Cardiac muscle cell (in vitro differentiated cells and primary cell): Measurements from ENCODE around the gene SLC39A8. TPM values are rescaled to one million over a fixed set of nuclear protein-coding genes. Genes with fewer than 3 reads are reported as not detected.
"Not testable (repeated sequence)": the region's sequence is repeated elsewhere in the genome, so short reads cannot be mapped to it uniquely, and the experiment has no call there.

Experiments
- DNase-seq, 2 donors: peaks; one replicate each; pipeline versions ENCODE4 v3.0.0 to v3.0.0-alpha.2; 2010 to 2017; ENCODE audit warnings: low read depth in 1 of 2, low spot score in 1 of 2
- H3K27ac ChIP-seq: fragments of 200-600 bp; sonication (generic); 2 replicates; pipeline ENCODE4 v1.5.1; 2016
- H3K27me3 ChIP-seq: fragments of 200-600 bp; sonication (generic); 2 replicates; pipeline ENCODE4 v1.6.0; 2016; ENCODE audit warnings: control low read depth
- H3K36me3 ChIP-seq: fragments of 200-600 bp; sonication (generic); 2 replicates; pipeline ENCODE4 v1.5.1; 2016; ENCODE audit warnings: control low read depth
- H3K4me1 ChIP-seq: fragments of 200-600 bp; sonication (generic); 2 replicates; pipeline ENCODE4 v1.8.1; 2017; ENCODE audit warnings: low read depth, mild to moderate bottlenecking, mixed run types
- H3K4me3 ChIP-seq: fragments of 200-600 bp; sonication (generic); 2 replicates; pipeline ENCODE4 v1.5.1; 2016; ENCODE audit warnings: mild to moderate bottlenecking
- H3K9me3 ChIP-seq: fragments of 200-600 bp; sonication (generic); 2 replicates; pipeline ENCODE4 v1.5.1; 2017; ENCODE audit warnings: low read depth, mild to moderate bottlenecking, control low read depth
- polyA plus RNA-seq: library from polyadenylated mRNA; unstranded; fragments of >200 nt; fragmentation: Nextera tagmentation; extraction: Ambion mirVana; gene quantifications from 2 replicates; pipeline ENCODE4 v1.2.1, GENCODE V29; 2016
- total RNA-seq: library from RNA; depleted of rRNA; stranded (reverse); fragments of >200 nt; gene quantifications from 2 replicates; pipeline ENCODE4 v1.2.3, GENCODE V29; 2016
- TF ChIP-seq, protein P1 (sequence below): IDR thresholded peaks from 2 replicates; pipeline ENCODE4 v1.5.1; 2012; ENCODE audit warnings: low read depth, mild to moderate bottlenecking, low read length

Gene SLC39A8
- total and polyA plus RNA-seq, 2 experiments from 2014 or later: 18.5 to 20.4 TPM

DNA sequence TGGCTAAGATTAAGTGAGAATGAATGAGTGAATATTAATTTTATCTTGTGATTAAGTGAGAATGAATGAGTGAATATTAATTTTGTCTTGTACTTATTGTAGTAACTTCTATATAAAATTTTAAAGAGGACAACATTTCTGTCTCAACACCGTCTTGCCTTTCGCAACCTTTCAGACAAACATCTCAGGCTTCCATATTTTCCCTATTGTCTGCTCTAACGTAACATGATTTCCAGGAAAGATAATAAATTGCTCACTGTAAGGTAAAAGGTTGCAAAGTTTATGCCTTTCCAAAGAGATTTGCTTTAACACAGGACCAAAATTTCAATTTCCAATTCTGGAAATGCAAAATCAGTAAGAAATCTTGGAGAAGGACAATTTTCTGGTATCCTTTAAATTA is 41.7 kb upstream of the SLC39A8 start:
- Histone ChIP-seq H3K9me3 (no peaks in the 10 kb centered on the region), H3K36me3 (no peaks in the 10 kb centered on the region), H3K4me1 (no peaks in the 10 kb centered on the region), H3K27ac (no peak overlapping the region), H3K27me3 (no peaks in the 10 kb centered on the region), H3K4me3 (no peak overlapping the region)
- no peak for DNase-seq
- TF ChIP-seq, protein P1, sequence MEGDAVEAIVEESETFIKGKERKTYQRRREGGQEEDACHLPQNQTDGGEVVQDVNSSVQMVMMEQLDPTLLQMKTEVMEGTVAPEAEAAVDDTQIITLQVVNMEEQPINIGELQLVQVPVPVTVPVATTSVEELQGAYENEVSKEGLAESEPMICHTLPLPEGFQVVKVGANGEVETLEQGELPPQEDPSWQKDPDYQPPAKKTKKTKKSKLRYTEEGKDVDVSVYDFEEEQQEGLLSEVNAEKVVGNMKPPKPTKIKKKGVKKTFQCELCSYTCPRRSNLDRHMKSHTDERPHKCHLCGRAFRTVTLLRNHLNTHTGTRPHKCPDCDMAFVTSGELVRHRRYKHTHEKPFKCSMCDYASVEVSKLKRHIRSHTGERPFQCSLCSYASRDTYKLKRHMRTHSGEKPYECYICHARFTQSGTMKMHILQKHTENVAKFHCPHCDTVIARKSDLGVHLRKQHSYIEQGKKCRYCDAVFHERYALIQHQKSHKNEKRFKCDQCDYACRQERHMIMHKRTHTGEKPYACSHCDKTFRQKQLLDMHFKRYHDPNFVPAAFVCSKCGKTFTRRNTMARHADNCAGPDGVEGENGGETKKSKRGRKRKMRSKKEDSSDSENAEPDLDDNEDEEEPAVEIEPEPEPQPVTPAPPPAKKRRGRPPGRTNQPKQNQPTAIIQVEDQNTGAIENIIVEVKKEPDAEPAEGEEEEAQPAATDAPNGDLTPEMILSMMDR: no peak

DNA sequence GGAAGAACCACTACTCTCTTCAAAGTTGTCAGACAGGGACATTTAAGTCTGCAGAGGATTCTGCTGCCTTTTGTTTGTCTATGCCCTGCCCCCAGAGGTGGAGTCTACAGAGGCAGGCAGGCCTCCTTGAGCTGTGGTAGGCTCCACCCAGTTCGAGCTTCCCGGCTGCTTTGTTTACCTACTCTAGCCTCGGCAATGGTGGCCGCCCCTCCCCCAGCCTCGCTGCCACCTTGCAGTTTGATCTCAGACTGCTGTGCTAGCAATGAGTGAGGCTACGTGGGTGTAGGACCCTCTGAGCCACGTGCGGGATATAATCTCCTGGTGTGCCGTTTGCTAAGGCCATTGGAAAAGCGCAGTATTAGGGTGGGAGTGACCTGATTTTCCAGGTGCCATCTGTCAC is 35.0 kb upstream of the SLC39A8 start:
- not testable (repeated sequence) for H3K4me1 ChIP-seq, H3K4me3 ChIP-seq, DNase-seq, H3K9me3 ChIP-seq, H3K36me3 ChIP-seq, H3K27ac ChIP-seq, H3K27me3 ChIP-seq

DNA sequence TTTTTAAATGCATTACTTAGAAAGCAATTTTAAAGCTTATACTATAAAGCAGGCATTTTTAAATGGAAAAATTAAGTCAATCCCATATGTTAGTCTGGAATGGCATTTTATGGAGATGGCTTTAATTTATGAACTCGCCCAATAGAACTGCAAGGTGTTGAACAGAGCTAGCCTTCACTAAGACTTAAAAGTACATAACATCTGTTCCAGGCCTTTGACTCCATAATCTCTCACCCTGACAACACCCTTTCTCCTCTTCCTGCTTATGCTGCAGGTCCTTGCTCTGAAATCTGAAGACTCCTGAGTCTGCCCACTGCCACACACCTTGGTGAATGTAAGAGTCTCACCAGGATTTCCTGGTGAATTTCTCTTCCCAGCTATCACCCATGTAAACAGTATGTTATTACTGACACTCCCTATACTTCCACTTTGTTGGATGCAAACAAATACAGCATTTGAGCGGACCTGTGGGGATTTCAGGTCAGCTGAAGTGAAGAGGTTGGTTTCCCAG is 17.7 kb upstream of the SLC39A8 start:
- no peak overlapping the region for H3K4me3 ChIP-seq
- no peaks in the 10 kb centered on the region for H3K27me3 ChIP-seq
- DNase-seq: no peak
- no peaks in the 10 kb centered on the region for H3K4me1 ChIP-seq
- H3K36me3 ChIP-seq: no peaks in the 10 kb centered on the region
- H3K27ac ChIP-seq: no peak overlapping the region
- no peaks in the 10 kb centered on the region for H3K9me3 ChIP-seq
- TF ChIP-seq, protein P1: no peak

DNA sequence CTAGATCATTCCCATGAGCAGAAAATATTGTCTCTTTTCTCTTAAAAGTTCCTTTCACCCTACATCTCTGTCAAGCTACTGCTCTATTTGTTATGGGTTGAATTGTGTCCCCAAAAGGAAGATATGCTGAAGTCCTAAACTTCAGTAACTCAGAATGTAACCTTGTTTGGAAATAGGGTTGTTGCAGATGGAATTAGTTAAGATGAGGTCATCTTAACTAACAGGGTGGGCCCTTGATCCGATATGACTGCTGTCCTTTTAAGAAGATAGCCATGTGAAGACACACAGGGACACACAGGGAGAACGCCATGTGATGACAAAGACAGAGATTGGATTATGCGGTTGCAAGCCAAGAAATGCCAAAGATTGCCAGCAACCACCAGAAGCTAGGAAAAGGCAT is 12.8 kb upstream of the SLC39A8 start:
- no peaks in the 10 kb centered on the region for H3K27me3 ChIP-seq
- TF ChIP-seq, protein P1: no peak
- H3K36me3 ChIP-seq: no peaks in the 10 kb centered on the region
- no peaks in the 10 kb centered on the region for H3K9me3 ChIP-seq
- H3K4me3 ChIP-seq: no peak overlapping the region
- DNase-seq: no peak
- H3K27ac ChIP-seq: no peak overlapping the region
- no peaks in the 10 kb centered on the region for H3K4me1 ChIP-seq

DNA sequence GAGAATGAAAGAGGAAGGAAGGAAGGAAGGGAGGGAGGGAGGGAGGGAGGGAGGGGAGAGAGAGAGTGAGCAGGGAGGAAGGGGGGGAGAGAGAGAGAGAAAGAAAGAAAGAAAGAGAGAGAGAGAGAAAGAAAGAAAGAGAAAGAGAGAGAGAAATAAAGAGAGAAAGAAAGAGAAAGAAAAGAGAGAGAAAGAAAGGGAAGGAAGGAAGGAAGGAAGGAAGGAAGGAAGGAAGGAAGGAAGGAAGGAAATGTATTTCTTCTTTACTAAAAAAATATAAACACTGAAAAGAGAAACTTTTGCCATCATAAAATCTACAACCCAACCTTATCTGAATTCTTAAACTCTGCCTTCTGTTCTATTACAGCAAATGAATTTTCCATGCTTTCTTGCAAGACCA is 12.4 kb upstream of the SLC39A8 start:
- not testable (repeated sequence) for H3K9me3 ChIP-seq, H3K4me1 ChIP-seq, H3K27ac ChIP-seq, DNase-seq, H3K27me3 ChIP-seq, H3K4me3 ChIP-seq, H3K36me3 ChIP-seq

DNA sequence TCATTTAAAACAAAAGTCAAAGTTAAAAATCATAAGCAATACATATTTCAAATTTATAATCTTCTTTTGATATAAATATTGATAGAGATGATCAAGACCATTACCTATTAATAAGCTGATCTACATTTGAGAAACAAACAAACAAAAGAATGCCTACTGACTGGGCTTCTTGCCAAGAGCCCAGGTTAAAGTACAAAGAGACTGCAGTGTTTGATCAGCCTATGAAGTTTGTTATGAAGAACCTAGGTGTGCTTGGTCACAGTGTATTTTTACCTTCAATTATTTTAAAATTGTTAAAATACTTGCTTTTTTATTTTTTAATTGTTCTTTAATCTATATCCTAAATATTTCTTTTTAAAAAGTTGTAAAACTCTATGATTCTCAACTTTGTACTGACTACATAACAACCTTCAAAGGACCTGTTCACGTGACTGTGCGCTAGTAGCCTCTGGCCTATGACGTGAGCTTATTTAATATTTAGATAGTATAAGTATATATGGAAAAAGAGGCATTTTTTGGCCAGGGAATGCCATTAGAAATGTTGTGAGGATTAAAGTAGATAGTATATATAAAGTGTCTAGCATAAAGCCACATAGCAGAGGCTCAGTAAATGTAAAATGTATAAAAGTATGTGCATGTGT is 11.4 kb upstream of the SLC39A8 start:
- TF ChIP-seq, protein P1: no peak
- no peaks in the 10 kb centered on the region for H3K9me3 ChIP-seq
- H3K4me3 ChIP-seq: no peak overlapping the region
- no peak overlapping the region for H3K27ac ChIP-seq
- H3K4me1 ChIP-seq: no peaks in the 10 kb centered on the region
- DNase-seq: no peak
- no peaks in the 10 kb centered on the region for H3K36me3 ChIP-seq
- no peaks in the 10 kb centered on the region for H3K27me3 ChIP-seq
